HG03159 (cell line): Measurements from ENCODE around the gene KCNJ18.
"Not testable (repeated sequence)": the region's sequence is repeated elsewhere in the genome, so short reads cannot be mapped to it uniquely, and the experiment has no call there.

Experiments
- ATAC-seq: cut with Tn5 transposase; IDR thresholded peaks from one replicate; pipeline ENCODE4 v1.9.1; 2021; ENCODE audit warnings: mild to moderate bottlenecking, moderate library complexity; ENCODE audit not compliant: unreplicated experiment

KCNJ18 gene

GRCh38 chr17:21691883-21692703 lies at the start of gene KCNJ18:
TSS of gene KCNJ18 (plus strand) at chr17:21692523. CDS start at chr17:21702787, 10,264 bp downstream.
- not testable (repeated sequence) for ATAC-seq

- ATAC-seq = not testable (repeated sequence)
Measured at GRCh38 chr17:21648125-21648524, 44.2 kb upstream of the KCNJ18 start.

- ATAC-seq = not testable (repeated sequence)
Measured at GRCh38 chr17:21650043-21650442, 42.3 kb upstream of the KCNJ18 start.

- ATAC-seq = not testable (repeated sequence)
Measured at GRCh38 chr17:21652049-21652448, 40.3 kb upstream of the KCNJ18 start.

- not testable (repeated sequence) for ATAC-seq
Measured at GRCh38 chr17:21653211-21653610, 39.1 kb upstream of the KCNJ18 start.

- not testable (repeated sequence) for ATAC-seq
Measured at GRCh38 chr17:21656518-21657309, 35.6 kb upstream of the KCNJ18 start.

- not testable (repeated sequence) for ATAC-seq
Measured at GRCh38 chr17:21659635-21660034, 32.7 kb upstream of the KCNJ18 start.

- ATAC-seq = not testable (repeated sequence)
Measured at GRCh38 chr17:21661455-21661854, 30.9 kb upstream of the KCNJ18 start.

- not testable (repeated sequence) for ATAC-seq
Measured at GRCh38 chr17:21663166-21663565, 29.2 kb upstream of the KCNJ18 start.

GRCh38 chr17:21663614-21664474 lies 28.5 kb upstream of the KCNJ18 start:
- ATAC-seq = not testable (repeated sequence)

- ATAC-seq = not testable (repeated sequence)
Measured at GRCh38 chr17:21665171-21665570, 27.2 kb upstream of the KCNJ18 start.

- not testable (repeated sequence) for ATAC-seq
Measured at GRCh38 chr17:21665935-21666493, 26.3 kb upstream of the KCNJ18 start.

GRCh38 chr17:21666711-21667412 lies 25.5 kb upstream of the KCNJ18 start:
- ATAC-seq = not testable (repeated sequence)

- not testable (repeated sequence) for ATAC-seq
Measured at GRCh38 chr17:21667413-21668117, 24.8 kb upstream of the KCNJ18 start.

GRCh38 chr17:21668118-21668488 lies 24.2 kb upstream of the KCNJ18 start:
- not testable (repeated sequence) for ATAC-seq

- ATAC-seq = not testable (repeated sequence)
Measured at GRCh38 chr17:21668746-21669508, 23.4 kb upstream of the KCNJ18 start.

GRCh38 chr17:21669616-21670360 lies 22.5 kb upstream of the KCNJ18 start:
- not testable (repeated sequence) for ATAC-seq
